Rectal smooth muscle tissue (tissue), 1 donor: ENCODE data around the gene MVB12B.
"Not testable (repeated sequence)": the region's sequence is repeated elsewhere in the genome, so short reads cannot be mapped to it uniquely, and the experiment has no call there.

ENCODE experiments used
- H3K27ac ChIP-seq: one replicate; pipeline ENCODE4 v1.7.0; 2013; ENCODE audit warnings: low read depth, low read length, inconsistent platforms
- H3K27me3 ChIP-seq: one replicate; pipeline ENCODE4 v1.7.0; 2013; ENCODE audit warnings: low read length; ENCODE audit not compliant: control insufficient read depth, insufficient read depth
- H3K36me3 ChIP-seq: one replicate; pipeline ENCODE4 v1.7.0; 2013; ENCODE audit warnings: low read length; ENCODE audit not compliant: control insufficient read depth, insufficient read depth
- H3K4me1 ChIP-seq: one replicate; pipeline ENCODE4 v1.7.0; 2013; ENCODE audit warnings: low read length; ENCODE audit not compliant: control insufficient read depth, insufficient read depth
- H3K4me3 ChIP-seq: one replicate; pipeline ENCODE4 v1.7.0; 2013; ENCODE audit warnings: low read length
- H3K9ac ChIP-seq: one replicate; pipeline ENCODE4 v1.7.0; 2013; ENCODE audit warnings: low read length

MVB12B gene

GRCh38 chr9:126551812-126552211, 225.2 kb downstream of the MVB12B start:
- no peak overlapping the region for H3K27ac ChIP-seq
- H3K9ac ChIP-seq, result no peak overlapping the region
- H3K27me3 ChIP-seq, result no peaks in the 10 kb centered on the region
- no peaks in the 10 kb centered on the region for H3K36me3 ChIP-seq
- no peak overlapping the region for H3K4me3 ChIP-seq
- no peaks in the 10 kb centered on the region for H3K4me1 ChIP-seq

GRCh38 chr9:126554292-126554691, 227.7 kb downstream of the MVB12B start:
- Histone ChIP-seq H3K4me3 (no peak overlapping the region), H3K4me1 (no peaks in the 10 kb centered on the region), H3K36me3 (no peaks in the 10 kb centered on the region), H3K27me3 (no peaks in the 10 kb centered on the region), H3K27ac (no peak overlapping the region), H3K9ac (no peak overlapping the region)

GRCh38 chr9:126555421-126555820, 228.8 kb downstream of the MVB12B start:
- H3K36me3 ChIP-seq, H3K4me1 ChIP-seq, H3K9ac ChIP-seq, H3K27me3 ChIP-seq, H3K4me3 ChIP-seq, H3K27ac ChIP-seq: not testable (repeated sequence)
